ENCODE measurements around the gene ZFAND2B.
"Not testable (repeated sequence)": the region's sequence is repeated elsewhere in the genome, so short reads cannot be mapped to it uniquely, and the experiment has no call there.

DNA sequence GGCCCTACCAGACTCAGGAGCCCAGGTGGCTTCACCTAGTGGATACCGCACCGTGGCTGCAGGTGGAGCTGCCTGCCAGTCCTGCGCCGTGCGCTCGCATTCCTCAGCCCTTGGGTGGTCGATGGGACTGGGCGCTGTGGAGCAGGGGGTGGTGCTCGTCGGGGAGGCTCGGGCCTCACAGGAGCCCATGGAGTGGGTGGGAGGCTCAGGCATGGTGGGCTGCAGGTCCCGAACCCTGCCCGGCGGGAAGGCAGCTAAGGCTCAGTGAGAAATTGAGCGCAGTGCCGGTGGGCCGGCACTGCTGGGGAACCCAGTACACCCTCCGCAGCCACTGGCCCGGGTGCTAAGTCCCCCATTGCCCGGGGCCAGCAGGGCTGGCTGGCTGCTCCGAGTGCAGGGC, 5.3 kb upstream of the ZFAND2B start:
- TF ChIP-seq, protein P1, sequence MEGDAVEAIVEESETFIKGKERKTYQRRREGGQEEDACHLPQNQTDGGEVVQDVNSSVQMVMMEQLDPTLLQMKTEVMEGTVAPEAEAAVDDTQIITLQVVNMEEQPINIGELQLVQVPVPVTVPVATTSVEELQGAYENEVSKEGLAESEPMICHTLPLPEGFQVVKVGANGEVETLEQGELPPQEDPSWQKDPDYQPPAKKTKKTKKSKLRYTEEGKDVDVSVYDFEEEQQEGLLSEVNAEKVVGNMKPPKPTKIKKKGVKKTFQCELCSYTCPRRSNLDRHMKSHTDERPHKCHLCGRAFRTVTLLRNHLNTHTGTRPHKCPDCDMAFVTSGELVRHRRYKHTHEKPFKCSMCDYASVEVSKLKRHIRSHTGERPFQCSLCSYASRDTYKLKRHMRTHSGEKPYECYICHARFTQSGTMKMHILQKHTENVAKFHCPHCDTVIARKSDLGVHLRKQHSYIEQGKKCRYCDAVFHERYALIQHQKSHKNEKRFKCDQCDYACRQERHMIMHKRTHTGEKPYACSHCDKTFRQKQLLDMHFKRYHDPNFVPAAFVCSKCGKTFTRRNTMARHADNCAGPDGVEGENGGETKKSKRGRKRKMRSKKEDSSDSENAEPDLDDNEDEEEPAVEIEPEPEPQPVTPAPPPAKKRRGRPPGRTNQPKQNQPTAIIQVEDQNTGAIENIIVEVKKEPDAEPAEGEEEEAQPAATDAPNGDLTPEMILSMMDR (IDR thresholded peaks at IDR 0.05): not testable (repeated sequence)
- not testable (repeated sequence) for TF ChIP-seq EZH2 (IDR thresholded peaks at IDR 0.05; ENCODE audit: borderline replicate concordance, insufficient read depth, low read depth, low read length, poor library complexity, severe bottlenecking)

Measured in B cell (primary cell).